ENCODE results near the gene AXIN1.

- TF ChIP-seq POLR2AphosphoS5 (IDR thresholded peaks at IDR 0.05) = no peak
- no peak for TF ChIP-seq CTCF (IDR thresholded peaks at IDR 0.05)
These were observed 32.3 kb downstream of the AXIN1 start for GRCh38 chr16:320206-320605.

Data from prostate gland (tissue), 2 donors.